Skeletal muscle satellite cell (primary cell): ENCODE data around the gene ABCA8.

Source experiments
- H3K27me3 ChIP-seq: 2 replicates; pipeline ENCODE4 v1.7.0; 2013; ENCODE audit warnings: low read length; ENCODE audit not compliant: control insufficient read depth, insufficient read depth
- H3K36me3 ChIP-seq: 2 replicates; pipeline ENCODE4 v1.7.0; 2013; ENCODE audit warnings: mild to moderate bottlenecking, control low read depth, low read length; ENCODE audit not compliant: insufficient read depth
- H3K4me1 ChIP-seq: 2 replicates; pipeline ENCODE4 v1.7.0; 2013; ENCODE audit warnings: low read length; ENCODE audit not compliant: control insufficient read depth, insufficient read depth
- H3K4me2 ChIP-seq: 2 replicates; pipeline ENCODE4 v1.7.0; 2013; ENCODE audit warnings: mild to moderate bottlenecking, low read length
- H3K4me3 ChIP-seq: 2 replicates; pipeline ENCODE4 v1.7.0; 2013; ENCODE audit warnings: low read length
- H3K9ac ChIP-seq: 2 replicates; pipeline ENCODE4 v1.7.0; 2013; ENCODE audit warnings: mild to moderate bottlenecking, low read depth, low read length, moderate library complexity
- H3K9me3 ChIP-seq: replicated peaks from 2 replicates; pipeline ENCODE4 v1.7.0; 2013; ENCODE audit warnings: mild to moderate bottlenecking, control low read depth, low read length

ABCA8 gene

DNA sequence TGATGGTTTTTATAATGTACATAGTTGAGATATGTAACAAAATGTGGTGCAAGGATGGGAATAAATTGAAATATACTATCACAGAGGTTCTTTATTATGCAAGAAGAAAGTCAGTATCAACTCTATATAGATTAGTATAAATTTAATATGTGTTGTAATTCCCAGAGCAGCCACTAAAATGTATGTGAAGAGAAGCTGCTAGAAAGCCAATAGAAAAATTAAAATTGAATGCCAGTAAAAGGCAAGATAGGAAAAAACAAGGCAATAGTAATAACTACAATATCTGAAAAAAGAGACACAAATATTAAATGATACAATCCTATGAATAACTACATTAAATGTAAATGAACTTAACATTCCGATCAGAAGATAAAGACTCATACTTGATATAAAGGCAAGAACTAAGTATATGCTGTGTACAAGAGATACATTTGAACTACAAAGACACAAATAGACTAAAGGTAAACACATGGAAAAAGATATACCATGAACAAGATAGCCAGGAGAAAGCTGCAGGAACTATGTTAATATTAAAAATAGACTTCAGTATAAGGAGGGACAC is 92.0 kb downstream of the ABCA8 start:
- no peaks in the 10 kb centered on the region for H3K9me3 ChIP-seq
- H3K36me3 ChIP-seq, result no peaks in the 10 kb centered on the region
- no peak overlapping the region for H3K9ac ChIP-seq
- H3K4me3 ChIP-seq, result no peak overlapping the region
- H3K4me2 ChIP-seq, result no peak overlapping the region
- no peaks in the 10 kb centered on the region for H3K4me1 ChIP-seq
- no peaks in the 10 kb centered on the region for H3K27me3 ChIP-seq

DNA sequence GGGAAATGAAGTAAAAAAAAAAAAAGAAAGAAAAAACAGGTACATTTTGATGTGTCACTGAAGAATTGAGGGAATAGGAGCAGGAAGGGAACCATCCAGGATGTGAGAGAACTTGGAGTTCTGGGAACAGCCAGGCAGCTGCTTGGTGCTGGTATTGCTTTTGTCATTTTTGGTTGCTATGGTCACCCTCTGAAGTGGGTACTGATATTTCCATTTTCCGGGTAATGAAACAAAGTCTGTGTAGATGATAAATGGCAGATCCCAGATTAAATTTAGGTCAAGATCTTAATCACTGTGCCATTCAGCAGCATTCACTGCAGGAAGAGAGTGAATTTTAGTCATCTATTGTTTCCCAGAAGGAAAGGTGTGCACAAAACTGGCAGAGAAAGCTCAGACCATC is 93.6 kb downstream of the ABCA8 start:
- Histone ChIP-seq H3K9ac (no peak overlapping the region), H3K27me3 (no peaks in the 10 kb centered on the region), H3K9me3 (no peaks in the 10 kb centered on the region), H3K4me1 (no peaks in the 10 kb centered on the region), H3K4me2 (no peak overlapping the region), H3K4me3 (no peak overlapping the region), H3K36me3 (no peaks in the 10 kb centered on the region)

DNA sequence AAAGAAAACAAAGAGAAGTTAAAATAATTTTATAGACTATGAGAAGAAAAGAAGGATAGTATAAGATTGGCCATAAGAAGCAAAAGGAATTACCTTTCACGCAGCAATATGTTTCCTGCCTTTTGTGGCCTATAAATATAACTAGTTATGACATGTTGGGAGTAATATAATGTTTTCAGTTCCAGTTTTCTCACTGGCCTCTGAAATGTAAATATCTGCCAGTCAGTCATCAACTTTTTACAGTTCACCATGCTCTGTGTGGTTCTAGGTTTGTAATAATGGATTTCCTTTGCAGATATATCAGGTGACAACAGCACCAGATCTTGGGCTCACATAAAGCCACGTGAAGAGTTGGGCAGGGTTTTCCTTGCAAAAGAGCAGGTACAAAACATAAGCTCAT is 94.3 kb downstream of the ABCA8 start:
- H3K4me1 ChIP-seq, result no peaks in the 10 kb centered on the region
- no peak overlapping the region for H3K4me2 ChIP-seq
- no peak overlapping the region for H3K4me3 ChIP-seq
- no peak overlapping the region for H3K9ac ChIP-seq
- no peaks in the 10 kb centered on the region for H3K27me3 ChIP-seq
- H3K36me3 ChIP-seq, result no peaks in the 10 kb centered on the region
- H3K9me3 ChIP-seq, result no peaks in the 10 kb centered on the region

DNA sequence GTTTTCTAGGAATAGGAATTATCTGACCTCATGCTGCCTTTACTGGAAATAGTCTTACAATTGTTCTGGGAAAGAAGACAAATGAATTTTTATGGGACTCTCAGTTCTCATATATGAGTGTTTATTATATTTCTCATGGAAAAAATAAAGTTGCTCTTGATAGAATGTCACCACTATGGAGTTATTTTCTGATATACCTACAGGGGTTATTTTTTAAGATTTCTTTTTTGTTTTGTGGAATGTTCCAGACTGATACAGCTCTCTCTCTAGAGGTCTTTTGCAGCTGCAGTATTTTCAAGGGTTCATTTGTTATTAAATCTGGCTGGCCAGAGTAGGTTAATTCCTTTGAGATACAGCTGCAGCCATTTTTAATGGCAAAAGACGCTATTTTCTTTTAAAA is 100.7 kb downstream of the ABCA8 start:
- H3K4me2 ChIP-seq, result no peak overlapping the region
- H3K4me3 ChIP-seq, result no peak overlapping the region
- H3K27me3 ChIP-seq, result no peaks in the 10 kb centered on the region
- no peaks in the 10 kb centered on the region for H3K4me1 ChIP-seq
- no peak overlapping the region for H3K9ac ChIP-seq
- H3K36me3 ChIP-seq, result no peaks in the 10 kb centered on the region
- H3K9me3 ChIP-seq, result no peaks in the 10 kb centered on the region

DNA sequence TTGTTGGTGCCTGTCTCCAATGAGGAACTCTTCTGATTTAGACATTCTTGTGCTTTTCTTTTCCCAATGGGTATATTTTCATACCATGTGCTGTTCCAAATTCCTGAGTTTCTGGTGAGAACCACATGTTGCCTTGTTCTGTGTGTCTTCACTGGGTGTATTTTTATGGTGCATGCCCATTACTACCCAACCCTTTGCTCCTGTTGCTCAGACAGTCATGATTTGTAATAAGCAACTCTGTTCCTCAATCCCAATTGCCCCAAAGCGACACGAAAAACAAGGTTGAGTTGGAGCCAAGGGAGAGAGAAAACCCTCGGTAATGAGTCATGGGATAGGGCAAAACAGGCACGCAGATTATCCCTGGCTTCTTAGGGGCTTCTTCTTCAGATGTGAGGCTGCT is 101.8 kb downstream of the ABCA8 start:
- Histone ChIP-seq H3K27me3 (no peaks in the 10 kb centered on the region), H3K36me3 (no peaks in the 10 kb centered on the region), H3K4me1 (no peaks in the 10 kb centered on the region), H3K9ac (no peak overlapping the region), H3K9me3 (no peaks in the 10 kb centered on the region), H3K4me2 (no peak overlapping the region), H3K4me3 (no peak overlapping the region)

DNA sequence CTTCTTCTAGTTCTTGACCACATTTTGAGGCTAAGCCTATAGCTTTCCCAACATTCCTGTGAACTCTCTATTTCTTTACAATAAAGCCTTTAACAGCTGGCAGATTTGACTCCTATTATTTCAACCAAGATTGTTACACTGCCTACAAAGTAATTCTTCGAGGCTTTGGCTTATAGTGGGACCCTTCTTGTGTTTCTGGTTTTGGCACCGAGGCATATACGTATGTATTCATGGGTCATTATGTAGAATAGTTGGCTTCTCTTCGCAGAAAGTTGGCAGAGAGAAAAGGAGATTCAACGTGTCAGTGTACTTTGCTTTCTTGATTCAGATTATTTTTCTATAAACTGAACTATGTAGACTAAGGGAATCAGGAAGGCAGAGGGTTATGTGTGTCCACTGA is 102.2 kb downstream of the ABCA8 start:
- H3K27me3 ChIP-seq, result no peaks in the 10 kb centered on the region
- no peak overlapping the region for H3K9ac ChIP-seq
- no peaks in the 10 kb centered on the region for H3K9me3 ChIP-seq
- H3K36me3 ChIP-seq, result no peaks in the 10 kb centered on the region
- no peak overlapping the region for H3K4me3 ChIP-seq
- no peaks in the 10 kb centered on the region for H3K4me1 ChIP-seq
- no peak overlapping the region for H3K4me2 ChIP-seq

DNA sequence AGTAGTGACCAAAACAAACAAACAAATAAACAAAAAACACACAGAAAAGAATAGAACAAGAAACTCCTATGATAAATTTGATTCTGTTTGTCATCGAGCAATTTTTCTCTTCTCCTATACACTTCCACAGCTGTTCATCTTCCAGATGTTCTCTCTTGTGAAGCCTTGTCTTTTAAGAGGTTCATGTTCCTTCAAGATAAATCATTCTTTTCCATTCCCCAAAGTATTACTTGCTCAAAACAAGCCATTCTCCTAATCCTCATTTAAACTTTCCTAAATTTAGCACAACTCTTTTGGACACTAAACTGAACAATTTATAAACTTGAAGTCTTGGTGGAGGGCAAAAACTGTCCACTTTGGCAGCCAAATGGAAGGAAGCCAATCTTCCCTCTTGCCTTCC is 103.3 kb downstream of the ABCA8 start:
- Histone ChIP-seq H3K4me2 (no peak overlapping the region), H3K9me3 (no peaks in the 10 kb centered on the region), H3K9ac (no peak overlapping the region), H3K36me3 (no peaks in the 10 kb centered on the region), H3K27me3 (no peaks in the 10 kb centered on the region), H3K4me3 (no peak overlapping the region), H3K4me1 (no peaks in the 10 kb centered on the region)

DNA sequence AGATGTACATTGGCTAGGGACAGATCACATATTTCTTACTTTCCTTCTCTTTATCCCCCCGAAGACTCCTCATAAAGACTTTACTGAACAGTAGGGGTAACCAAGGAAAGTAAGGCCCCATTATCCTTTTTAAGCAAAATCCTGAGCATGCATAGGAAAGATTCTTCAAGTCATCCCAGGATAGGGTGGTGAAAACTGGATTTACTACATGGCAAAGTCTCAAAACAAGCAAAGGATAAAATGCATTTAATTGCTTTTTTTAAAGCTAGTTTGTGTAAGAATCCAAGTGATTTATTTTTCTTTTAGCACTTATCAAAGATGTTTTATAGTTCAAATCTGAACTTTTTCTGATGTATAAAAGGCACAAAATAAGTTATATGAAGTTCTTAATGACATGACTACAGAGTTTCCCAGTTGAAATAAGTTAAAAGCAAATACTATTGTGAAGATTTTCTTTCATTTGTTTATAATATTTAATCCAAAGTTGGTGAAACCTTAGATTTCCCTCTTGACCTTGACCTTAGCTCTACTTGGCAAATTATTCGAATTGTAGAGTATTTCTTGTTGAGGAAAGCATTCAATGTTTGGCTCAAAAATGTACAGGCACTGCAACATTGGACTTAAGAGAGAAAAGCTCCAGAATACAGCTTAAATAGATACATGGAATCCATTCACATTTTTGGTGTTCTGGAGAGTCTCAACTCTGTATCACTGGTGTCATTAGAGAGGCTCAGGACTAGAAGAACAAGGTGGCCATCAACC is 104.3 kb downstream of the ABCA8 start:
- Histone ChIP-seq H3K9me3 (no peaks in the 10 kb centered on the region), H3K9ac (no peak overlapping the region), H3K27me3 (no peaks in the 10 kb centered on the region), H3K36me3 (no peaks in the 10 kb centered on the region), H3K4me2 (no peak overlapping the region), H3K4me1 (no peaks in the 10 kb centered on the region), H3K4me3 (no peak overlapping the region)

DNA sequence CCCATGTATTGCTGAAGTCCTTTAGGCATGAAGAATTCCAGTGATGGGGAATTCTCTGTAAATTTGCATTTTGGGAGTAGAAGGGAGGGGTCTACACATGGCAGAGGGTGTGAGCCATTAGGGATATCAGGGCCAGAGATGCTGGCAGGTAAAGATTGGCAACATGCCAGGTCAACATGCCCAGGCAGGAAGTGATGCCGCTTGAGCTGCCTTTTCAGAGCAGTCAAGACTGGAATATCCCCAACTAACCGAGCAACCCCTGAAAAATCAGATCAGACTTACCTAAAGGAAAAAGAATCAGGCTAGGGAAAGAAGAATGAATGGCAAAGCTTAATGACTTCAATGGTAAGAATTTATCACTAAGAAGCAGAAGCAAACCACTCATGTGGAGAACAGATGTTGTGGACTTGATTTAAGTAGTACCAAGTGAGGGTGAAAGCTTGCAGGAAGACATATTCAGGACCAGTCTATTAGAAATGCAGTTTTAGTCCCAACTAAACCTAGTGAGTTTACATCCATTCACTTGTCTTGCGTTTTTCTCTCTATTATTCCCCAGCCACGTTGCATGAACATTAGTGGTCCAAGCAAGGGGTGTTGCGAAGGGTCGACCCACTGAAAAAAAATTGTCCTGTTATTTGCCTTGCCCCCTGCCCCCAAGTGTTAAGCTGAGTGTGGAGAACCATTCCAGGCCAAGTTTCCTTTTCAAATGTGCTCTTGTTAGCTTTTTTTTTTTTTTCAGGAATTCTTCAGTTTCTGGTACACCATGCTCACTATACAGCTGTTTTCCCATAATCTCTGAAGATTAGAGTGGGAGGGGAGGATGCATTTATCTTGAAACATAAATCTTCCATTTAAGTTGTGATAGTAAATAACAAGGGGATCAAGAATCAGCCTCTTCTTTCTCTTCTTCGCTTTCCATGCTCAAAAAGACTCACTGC is 105.2 kb downstream of the ABCA8 start:
- no peaks in the 10 kb centered on the region for H3K27me3 ChIP-seq
- H3K36me3 ChIP-seq, result no peaks in the 10 kb centered on the region
- no peak overlapping the region for H3K4me2 ChIP-seq
- H3K4me1 ChIP-seq, result no peaks in the 10 kb centered on the region
- H3K9me3 ChIP-seq, result no peaks in the 10 kb centered on the region
- no peak overlapping the region for H3K4me3 ChIP-seq
- no peak overlapping the region for H3K9ac ChIP-seq

DNA sequence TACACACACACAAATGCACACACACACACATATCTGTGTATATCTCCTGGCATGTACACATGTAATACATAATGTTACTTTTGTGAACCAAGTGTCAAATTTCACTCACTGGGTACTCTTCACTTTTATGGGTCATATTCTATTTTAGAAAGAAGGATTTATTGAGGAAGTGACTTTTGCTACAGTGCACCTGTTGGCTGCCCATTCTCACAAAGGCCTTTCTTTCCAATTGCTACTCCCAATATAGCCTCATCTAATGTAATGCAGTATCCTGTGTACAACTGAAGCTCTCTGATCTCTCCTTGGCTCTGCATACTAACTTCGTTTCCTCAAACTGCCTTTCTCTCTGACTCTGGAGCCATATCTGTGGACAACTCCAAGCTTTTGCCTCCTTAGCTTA is 107.5 kb downstream of the ABCA8 start:
- Histone ChIP-seq H3K9ac (no peak overlapping the region), H3K4me1 (no peaks in the 10 kb centered on the region), H3K4me3 (no peak overlapping the region), H3K9me3 (no peaks in the 10 kb centered on the region), H3K27me3 (no peaks in the 10 kb centered on the region), H3K4me2 (no peak overlapping the region), H3K36me3 (no peaks in the 10 kb centered on the region)

DNA sequence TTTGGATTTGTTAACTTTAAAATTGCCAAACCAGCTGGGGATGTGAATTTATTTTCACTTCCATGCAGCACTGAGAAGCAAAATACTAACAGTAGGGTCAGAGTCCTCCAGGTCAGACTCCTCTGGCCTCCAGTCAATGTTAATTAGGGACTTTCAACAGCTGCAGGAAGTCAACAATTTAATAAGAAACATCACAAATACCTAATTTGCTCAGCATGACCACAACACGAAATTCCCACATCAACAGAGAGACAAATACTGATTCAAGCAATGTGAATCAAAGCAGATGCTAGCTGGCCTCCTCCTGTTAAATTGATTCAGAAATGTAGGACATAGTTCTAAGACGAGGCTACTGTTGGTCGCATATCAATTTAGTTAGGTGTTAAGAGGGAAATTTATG is 111.7 kb downstream of the ABCA8 start:
- no peaks in the 10 kb centered on the region for H3K9me3 ChIP-seq
- no peaks in the 10 kb centered on the region for H3K4me1 ChIP-seq
- no peak overlapping the region for H3K4me3 ChIP-seq
- no peaks in the 10 kb centered on the region for H3K36me3 ChIP-seq
- no peaks in the 10 kb centered on the region for H3K27me3 ChIP-seq
- H3K4me2 ChIP-seq, result no peak overlapping the region
- no peak overlapping the region for H3K9ac ChIP-seq
